ENCODE measurements around the gene CRK. TPM values are rescaled to one million over a fixed set of nuclear protein-coding genes. Genes with fewer than 3 reads are reported as not detected.

The CRK gene
- total RNA-seq, 2 donors from 2014 or later, result 50.5 to 52.3 TPM

GRCh38 chr17:1471490-1471889 lies 15.5 kb upstream of the CRK start:
- no peak overlapping the region for H3K4me3 ChIP-seq (ENCODE audit: low read length)
- Mint-ChIP-seq H3K4me1 (no peaks in the 10 kb centered on the region), H3K4me3 (no peak overlapping the region), H3K36me3 (ENCODE audit: low read depth) (peaks cover 50% of the 10 kb centered on the region), H3K27me3 (ENCODE audit: insufficient read depth) (no peaks in the 10 kb centered on the region), H3K9me3 (no peaks in the 10 kb centered on the region), H3K27ac (no peak overlapping the region)
- peaks cover 35% of the 10 kb centered on the region for H3K36me3 ChIP-seq (ENCODE audit: control insufficient read depth, insufficient read depth, low read length)
- no peak for TF ChIP-seq CTCF (conservative IDR thresholded peaks at IDR 0.05)
- H3K27me3 ChIP-seq (ENCODE audit: control insufficient read depth, insufficient read depth, low read length, poor library complexity, severe bottlenecking), result no peaks in the 10 kb centered on the region
- H3K27ac ChIP-seq (ENCODE audit: low read depth, low read length), result no peak overlapping the region
- DNase-seq, result no peak
- H3K9me3 ChIP-seq (ENCODE audit: control insufficient read depth, low read length), result no peaks in the 10 kb centered on the region
- WGBS, 2 experiments (ENCODE audit: insufficient coverage in 1 of 2, insufficient read length in 1 of 2), result 94 to 96% methylated on average over 3 to 15 of the region's 15 CpGs
- H3K4me1 ChIP-seq (ENCODE audit: control insufficient read depth, insufficient read depth, low read length), result no peaks in the 10 kb centered on the region
- no peak overlapping the region for H3K9ac ChIP-seq (ENCODE audit: extremely low read depth, low read length, poor library complexity, severe bottlenecking)

DNA sequence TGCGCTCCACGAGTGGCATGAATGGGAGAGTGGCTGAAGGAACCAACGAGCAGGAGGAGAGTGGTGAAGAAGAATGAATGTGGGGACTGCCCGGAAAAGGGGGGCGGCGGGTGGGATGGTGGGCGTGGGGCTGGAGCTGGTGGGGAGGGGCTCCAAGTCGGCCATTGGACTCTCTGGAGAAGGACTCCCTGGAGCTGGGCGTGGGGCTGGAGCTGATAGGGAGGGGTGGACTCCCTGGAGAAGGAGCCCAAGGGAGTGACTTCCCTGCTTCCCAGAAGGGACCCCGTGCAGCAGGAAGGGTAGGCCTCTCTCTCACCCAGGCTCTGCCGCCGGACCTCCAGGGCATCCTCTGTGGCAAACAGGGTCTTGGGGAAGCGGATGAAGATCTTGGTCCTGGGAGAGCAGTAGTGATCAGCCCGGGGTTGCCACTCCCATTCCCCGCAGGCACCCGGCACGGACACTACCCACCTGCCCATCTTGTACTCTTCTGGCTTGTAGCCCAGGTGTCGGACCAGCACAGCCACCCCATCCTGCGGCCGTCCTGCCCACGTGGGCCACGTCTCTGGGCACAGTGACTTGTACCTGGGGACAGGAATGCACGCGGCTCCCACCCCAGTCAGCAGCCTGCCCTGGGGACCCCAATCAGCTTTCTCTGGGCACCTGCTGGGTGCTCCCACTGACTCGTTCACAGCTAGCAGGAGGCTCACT lies 14.9 kb upstream of the CRK start:
- H3K9me3 Mint-ChIP-seq, result no peaks in the 10 kb centered on the region
- 90 to 93% methylated on average over 18 to 25 of the region's 25 CpGs for WGBS, 2 experiments (ENCODE audit: insufficient coverage in 1 of 2, insufficient read length in 1 of 2)
- H3K36me3 ChIP-seq (ENCODE audit: control insufficient read depth, insufficient read depth, low read length), result peaks cover 30% of the 10 kb centered on the region
- H3K9me3 ChIP-seq (ENCODE audit: control insufficient read depth, low read length), result no peaks in the 10 kb centered on the region
- H3K27ac ChIP-seq (ENCODE audit: low read depth, low read length), result no peak overlapping the region
- no peak overlapping the region for H3K4me3 ChIP-seq (ENCODE audit: low read length)
- no peak for TF ChIP-seq CTCF (conservative IDR thresholded peaks at IDR 0.05)
- DNase-seq, result no peak
- H3K27me3 ChIP-seq (ENCODE audit: control insufficient read depth, insufficient read depth, low read length, poor library complexity, severe bottlenecking), result no peaks in the 10 kb centered on the region
- no peak overlapping the region for H3K9ac ChIP-seq (ENCODE audit: extremely low read depth, low read length, poor library complexity, severe bottlenecking)
- H3K27ac Mint-ChIP-seq, result no peak overlapping the region
- H3K4me1 Mint-ChIP-seq, result no peaks in the 10 kb centered on the region
- H3K36me3 Mint-ChIP-seq (ENCODE audit: low read depth), result peaks cover 50% of the 10 kb centered on the region
- no peaks in the 10 kb centered on the region for H3K4me1 ChIP-seq (ENCODE audit: control insufficient read depth, insufficient read depth, low read length)
- H3K4me3 Mint-ChIP-seq, result no peak overlapping the region
- H3K27me3 Mint-ChIP-seq (ENCODE audit: insufficient read depth), result no peaks in the 10 kb centered on the region

GRCh38 chr17:1470071-1470754 lies 14.2 kb upstream of the CRK start:
- Histone ChIP-seq H3K9me3 (ENCODE audit: control insufficient read depth, low read length) (no peaks in the 10 kb centered on the region), H3K9ac (ENCODE audit: extremely low read depth, low read length, poor library complexity, severe bottlenecking) (no peak overlapping the region), H3K27me3 (ENCODE audit: control insufficient read depth, insufficient read depth, low read length, poor library complexity, severe bottlenecking) (no peaks in the 10 kb centered on the region), H3K36me3 (ENCODE audit: control insufficient read depth, insufficient read depth, low read length) (peaks cover 26% of the 10 kb centered on the region), H3K4me3 (ENCODE audit: low read length) (no peak overlapping the region), H3K4me1 (ENCODE audit: control insufficient read depth, insufficient read depth, low read length) (no peaks in the 10 kb centered on the region), H3K27ac (ENCODE audit: low read depth, low read length) (no peak overlapping the region)
- WGBS, 2 experiments (ENCODE audit: insufficient coverage in 1 of 2, insufficient read length in 1 of 2), result 93 to 97% methylated on average over 18 to 33 of the region's 33 CpGs
- no peak for DNase-seq
- Mint-ChIP-seq H3K9me3 (no peaks in the 10 kb centered on the region), H3K27me3 (ENCODE audit: insufficient read depth) (no peaks in the 10 kb centered on the region), H3K4me3 (no peak overlapping the region), H3K27ac (no peak overlapping the region), H3K36me3 (ENCODE audit: low read depth) (peaks cover 54% of the 10 kb centered on the region), H3K4me1 (no peaks in the 10 kb centered on the region)
- no peak for TF ChIP-seq CTCF (conservative IDR thresholded peaks at IDR 0.05)
